Urinary bladder (tissue), 4 donors: ENCODE measurements around the gene AXDND1. TPM values are rescaled to one million over a fixed set of nuclear protein-coding genes. Genes with fewer than 3 reads are reported as not detected.

Experiments used
- DNase-seq: peaks from one replicate; pipeline ENCODE4 v3.0.0-alpha.2; 2015; ENCODE audit errors: extremely low spot score
- H3K27ac ChIP-seq: one replicate; pipeline ENCODE4 v1.5.1; 2013; ENCODE audit warnings: low read depth, mild to moderate bottlenecking, moderate library complexity
- H3K36me3 ChIP-seq: one replicate; pipeline ENCODE4 v1.6.1; 2013; ENCODE audit warnings: mild to moderate bottlenecking, moderate library complexity; ENCODE audit not compliant: insufficient read depth
- H3K4me1 ChIP-seq: one replicate; pipeline ENCODE4 v1.6.1; 2013; ENCODE audit warnings: mild to moderate bottlenecking, moderate library complexity; ENCODE audit not compliant: insufficient read depth
- H3K4me3 ChIP-seq: one replicate; pipeline ENCODE4 v1.5.1; 2013; ENCODE audit warnings: low read depth, low read length
- WGBS: extraction: QIAGEN DNeasy Blood & Tissue Kit; methylation state at CpG from one replicate; pipeline ENCODE4 v1.1.7; 2013; 5-methylcytosine and 5-hydroxymethylcytosine counted together
- polyA plus RNA-seq: library from polyadenylated mRNA; stranded (reverse); fragments of 200-250 nt; gene quantifications from one replicate; pipeline ENCODE4 v1.2.3, GENCODE V29; 2013
- total RNA-seq: library from RNA; depleted of rRNA; stranded (reverse); fragments of >200 nt; gene quantifications from one replicate; pipeline ENCODE4 v1.2.3, GENCODE V29; 2014
- donor health status: healthy with polysubstance abuse.
- donor health status: healthy.

The AXDND1 gene
- total RNA-seq (1.7 TPM), polyA plus RNA-seq (0.20 TPM)

- WGBS: 9% methylated on average over 43 of the region's 43 CpGs
- Histone ChIP-seq H3K4me1 (no peaks in the 10 kb centered on the region), H3K4me3 (peak within 1 kb of the TSS; percentile 67), H3K27ac (peak within 1 kb of the TSS; percentile 85), H3K36me3 (no peaks in the 10 kb centered on the region)
- peak; percentile 85 for DNase-seq
These were observed at the start of gene AXDND1 for GRCh38 chr1:179365342-179366092. AXDND1 (plus strand) TSS chr1:179365971; CDS start chr1:179366510, 539 bp downstream.

- Histone ChIP-seq H3K36me3 (no peaks in the 10 kb centered on the region), H3K4me1 (no peaks in the 10 kb centered on the region)
- 81% methylated on average over 5 of the region's 5 CpGs for WGBS
These were observed 47.3 kb upstream of the AXDND1 start for GRCh38 chr1:179318491-179318890.

GRCh38 chr1:179321533-179322216 lies 44.1 kb upstream of the AXDND1 start:
- 98% methylated on average over 5 of the region's 5 CpGs for WGBS
- H3K27ac ChIP-seq: no peak overlapping the region

More at GRCh38 chr1:179318491-179318890, 47.3 kb upstream of the AXDND1 start:
- no peak overlapping the region for H3K27ac ChIP-seq
- H3K4me3 ChIP-seq: no peak overlapping the region
- DNase-seq: no peak

GRCh38 chr1:179322557-179322956 lies 43.2 kb upstream of the AXDND1 start:
- no peak for DNase-seq
- no peaks in the 10 kb centered on the region for H3K36me3 ChIP-seq
- H3K4me1 ChIP-seq: no peaks in the 10 kb centered on the region
- no peak overlapping the region for H3K4me3 ChIP-seq
- WGBS: 58% methylated on average over 3 of the region's 3 CpGs
- H3K27ac ChIP-seq: no peak overlapping the region

More at GRCh38 chr1:179321533-179322216, 44.1 kb upstream of the AXDND1 start:
- DNase-seq: no peak
- H3K4me3 ChIP-seq: no peak overlapping the region
- no peaks in the 10 kb centered on the region for H3K36me3 ChIP-seq
- H3K4me1 ChIP-seq: no peaks in the 10 kb centered on the region

GRCh38 chr1:179323436-179323835 lies 42.3 kb upstream of the AXDND1 start:
- Histone ChIP-seq H3K36me3 (no peaks in the 10 kb centered on the region), H3K27ac (no peak overlapping the region), H3K4me3 (no peak overlapping the region), H3K4me1 (no peaks in the 10 kb centered on the region)
- 71% methylated on average over 4 of the region's 4 CpGs for WGBS
- no peak for DNase-seq

- H3K4me3 ChIP-seq: no peak overlapping the region
- no peak for DNase-seq
- H3K36me3 ChIP-seq: no peaks in the 10 kb centered on the region
- no peak overlapping the region for H3K27ac ChIP-seq
- WGBS: 73% methylated on average over 2 of the region's 2 CpGs
- H3K4me1 ChIP-seq: no peaks in the 10 kb centered on the region
These were observed 39.9 kb upstream of the AXDND1 start for GRCh38 chr1:179325836-179326235.

GRCh38 chr1:179326746-179327145 lies 39.0 kb upstream of the AXDND1 start:
- H3K27ac ChIP-seq: no peak overlapping the region
- no peak overlapping the region for H3K4me3 ChIP-seq
- 93% methylated on average over 3 of the region's 3 CpGs for WGBS
- no peaks in the 10 kb centered on the region for H3K4me1 ChIP-seq
- no peak for DNase-seq
- H3K36me3 ChIP-seq: no peaks in the 10 kb centered on the region

GRCh38 chr1:179327196-179327595 lies 38.6 kb upstream of the AXDND1 start:
- H3K4me3 ChIP-seq: no peak overlapping the region
- H3K36me3 ChIP-seq: no peaks in the 10 kb centered on the region
- WGBS: 89% methylated on average over 7 of the region's 7 CpGs
- no peak for DNase-seq
- H3K4me1 ChIP-seq: no peaks in the 10 kb centered on the region
- H3K27ac ChIP-seq: no peak overlapping the region

- Histone ChIP-seq H3K4me1 (no peaks in the 10 kb centered on the region), H3K27ac (no peak overlapping the region), H3K36me3 (no peaks in the 10 kb centered on the region), H3K4me3 (no peak overlapping the region)
- DNase-seq: no peak
- WGBS: 74% methylated on average over 3 of the region's 3 CpGs
These were observed 38.1 kb upstream of the AXDND1 start for GRCh38 chr1:179327679-179328078.

- DNase-seq: no peak
- 74% methylated on average over 2 of the region's 2 CpGs for WGBS
- Histone ChIP-seq H3K4me1 (no peaks in the 10 kb centered on the region), H3K27ac (no peak overlapping the region), H3K4me3 (no peak overlapping the region), H3K36me3 (no peaks in the 10 kb centered on the region)
These were observed 35.9 kb upstream of the AXDND1 start for GRCh38 chr1:179329862-179330261.

GRCh38 chr1:179334440-179334839 lies 31.3 kb upstream of the AXDND1 start:
- DNase-seq: no peak
- Histone ChIP-seq H3K4me3 (no peak overlapping the region), H3K27ac (no peak overlapping the region), H3K4me1 (no peaks in the 10 kb centered on the region), H3K36me3 (no peaks in the 10 kb centered on the region)
- 97% methylated on average over 4 of the region's 4 CpGs for WGBS

- WGBS: 96% methylated on average over 2 of the region's 2 CpGs
- no peak for DNase-seq
- peaks cover 2% of the 10 kb centered on the region for H3K36me3 ChIP-seq
- no peak overlapping the region for H3K27ac ChIP-seq
- no peaks in the 10 kb centered on the region for H3K4me1 ChIP-seq
- no peak overlapping the region for H3K4me3 ChIP-seq
These were observed 28.5 kb upstream of the AXDND1 start for GRCh38 chr1:179337288-179337687.

GRCh38 chr1:179337942-179338560 lies 27.7 kb upstream of the AXDND1 start:
- DNase-seq: no peak
- H3K36me3 ChIP-seq: peaks cover 2% of the 10 kb centered on the region

GRCh38 chr1:179340918-179341317 lies 24.9 kb upstream of the AXDND1 start:
- WGBS: 93% methylated on average over 5 of the region's 5 CpGs
- peaks cover 4% of the 10 kb centered on the region for H3K36me3 ChIP-seq
- no peaks in the 10 kb centered on the region for H3K4me1 ChIP-seq
- H3K4me3 ChIP-seq: no peak overlapping the region
- no peak for DNase-seq
- no peak overlapping the region for H3K27ac ChIP-seq

More at GRCh38 chr1:179337942-179338560, 27.7 kb upstream of the AXDND1 start:
- Histone ChIP-seq H3K4me3 (no peak overlapping the region), H3K27ac (no peak overlapping the region), H3K4me1 (no peaks in the 10 kb centered on the region)
- 79% methylated on average over 5 of the region's 5 CpGs for WGBS
